ENCODE results near the gene FASTK.

Gene FASTK

GRCh38 chr7:151070574-151070960 is 10.0 kb downstream of the FASTK start:
- ATAC-seq = no peak
- TF ChIP-seq ZNF70 (CRISPR knock-in tag; IDR thresholded peaks at IDR 0.05) (no peak), PATZ1 (CRISPR knock-in tag; IDR thresholded peaks at IDR 0.05; ENCODE audit: borderline replicate concordance) (no peak), ZC3H10 (CRISPR knock-in tag; IDR thresholded peaks at IDR 0.05) (no peak), CSRNP3 (CRISPR knock-in tag; IDR thresholded peaks at IDR 0.05) (no peak), ZNF8 (CRISPR knock-in tag; IDR thresholded peaks at IDR 0.05) (no peak), TSHZ2 (CRISPR knock-in tag; IDR thresholded peaks at IDR 0.05) (no peak), ARNTL (CRISPR knock-in tag; IDR thresholded peaks at IDR 0.05; ENCODE audit: borderline replicate concordance, low read depth) (no peak), ZFP3 (CRISPR knock-in tag; IDR thresholded peaks at IDR 0.05) (no peak), ZNF565 (CRISPR knock-in tag; conservative IDR thresholded peaks at IDR 0.05; ENCODE audit: low read depth) (no peak), TOX (CRISPR knock-in tag; IDR thresholded peaks at IDR 0.05; ENCODE audit: borderline replicate concordance) (no peak), POU6F1 (CRISPR knock-in tag; IDR thresholded peaks at IDR 0.05; ENCODE audit: borderline replicate concordance, low read depth) (no peak), CSDC2 (CRISPR knock-in tag; IDR thresholded peaks at IDR 0.05) (no peak), SNAI2 (CRISPR knock-in tag; IDR thresholded peaks at IDR 0.05) (no peak), OSR1 (CRISPR knock-in tag; IDR thresholded peaks at IDR 0.05) (no peak), TCF4 (CRISPR knock-in tag; IDR thresholded peaks at IDR 0.05; ENCODE audit: borderline replicate concordance) (no peak), GLIS3 (CRISPR knock-in tag; IDR thresholded peaks at IDR 0.05) (no peak), PPARA (CRISPR knock-in tag; IDR thresholded peaks at IDR 0.05; ENCODE audit: borderline replicate concordance) (no peak)

- no peak for ATAC-seq
- TF ChIP-seq ZC3H10 (CRISPR knock-in tag; IDR thresholded peaks at IDR 0.05) = no peak
- no peak for TF ChIP-seq TSHZ2 (CRISPR knock-in tag; IDR thresholded peaks at IDR 0.05)
- no peak for TF ChIP-seq SNAI2 (CRISPR knock-in tag; IDR thresholded peaks at IDR 0.05)
- no peak for TF ChIP-seq POU6F1 (CRISPR knock-in tag; IDR thresholded peaks at IDR 0.05; ENCODE audit: borderline replicate concordance, low read depth)
- TF ChIP-seq OSR1 (CRISPR knock-in tag; IDR thresholded peaks at IDR 0.05) = no peak
- TF ChIP-seq CREB5 (CRISPR knock-in tag; IDR thresholded peaks at IDR 0.05; ENCODE audit: low read depth) = no peak
- no peak for TF ChIP-seq ISL1 (CRISPR knock-in tag; IDR thresholded peaks at IDR 0.05)
- no peak for TF ChIP-seq PATZ1 (CRISPR knock-in tag; IDR thresholded peaks at IDR 0.05; ENCODE audit: borderline replicate concordance)
- TF ChIP-seq ZNF70 (CRISPR knock-in tag; IDR thresholded peaks at IDR 0.05) = no peak
- no peak for TF ChIP-seq RARB (CRISPR knock-in tag; IDR thresholded peaks at IDR 0.05)
- no peak for TF ChIP-seq ZNF8 (CRISPR knock-in tag; IDR thresholded peaks at IDR 0.05)
- TF ChIP-seq ZFP30 (CRISPR knock-in tag; IDR thresholded peaks at IDR 0.05) = no peak
- no peak for TF ChIP-seq ZNF565 (CRISPR knock-in tag; conservative IDR thresholded peaks at IDR 0.05; ENCODE audit: low read depth)
These were observed 10.6 kb downstream of the FASTK start for GRCh38 chr7:151069841-151070573.

Data from SK-N-SH treated with all-trans-retinoic acid at 6 μM for 48 hours (cell line).